ENCODE results near the gene TMEM245. TPM values are rescaled to one million over a fixed set of nuclear protein-coding genes. Genes with fewer than 3 reads are reported as not detected.
"Not testable (repeated sequence)": the region's sequence is repeated elsewhere in the genome, so short reads cannot be mapped to it uniquely, and the experiment has no call there.

The TMEM245 gene
- total and polyA plus RNA-seq, 7 donors, result 1.8 to 105 (median 90.7) TPM

DNA sequence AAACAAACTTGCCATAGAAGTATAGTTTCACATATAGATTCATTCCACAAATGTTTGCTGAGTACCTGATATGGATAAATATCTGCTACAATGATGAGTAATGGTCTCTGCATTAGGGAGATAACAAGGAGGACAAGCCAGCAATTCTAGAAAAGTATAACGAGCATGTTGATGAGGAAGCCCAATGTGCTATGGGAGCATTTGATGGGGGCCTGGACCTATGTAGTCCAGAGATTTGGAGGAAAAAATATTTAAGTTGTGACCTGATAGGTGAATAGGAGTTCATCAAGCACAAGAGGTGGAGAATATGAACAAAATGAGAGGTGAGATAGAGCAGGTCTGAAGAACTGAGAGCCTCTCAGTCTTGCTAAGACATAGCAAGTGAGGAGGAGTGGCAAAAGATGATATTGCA is 14.4 kb upstream of the TMEM245 start:
- TF ChIP-seq POLR2A (IDR thresholded peaks at IDR 0.05), result no peak
- no peak for TF ChIP-seq EP300 (IDR thresholded peaks at IDR 0.05)
- no peak for TF ChIP-seq POLR2AphosphoS5 (IDR thresholded peaks at IDR 0.05)
- TF ChIP-seq, protein P1, sequence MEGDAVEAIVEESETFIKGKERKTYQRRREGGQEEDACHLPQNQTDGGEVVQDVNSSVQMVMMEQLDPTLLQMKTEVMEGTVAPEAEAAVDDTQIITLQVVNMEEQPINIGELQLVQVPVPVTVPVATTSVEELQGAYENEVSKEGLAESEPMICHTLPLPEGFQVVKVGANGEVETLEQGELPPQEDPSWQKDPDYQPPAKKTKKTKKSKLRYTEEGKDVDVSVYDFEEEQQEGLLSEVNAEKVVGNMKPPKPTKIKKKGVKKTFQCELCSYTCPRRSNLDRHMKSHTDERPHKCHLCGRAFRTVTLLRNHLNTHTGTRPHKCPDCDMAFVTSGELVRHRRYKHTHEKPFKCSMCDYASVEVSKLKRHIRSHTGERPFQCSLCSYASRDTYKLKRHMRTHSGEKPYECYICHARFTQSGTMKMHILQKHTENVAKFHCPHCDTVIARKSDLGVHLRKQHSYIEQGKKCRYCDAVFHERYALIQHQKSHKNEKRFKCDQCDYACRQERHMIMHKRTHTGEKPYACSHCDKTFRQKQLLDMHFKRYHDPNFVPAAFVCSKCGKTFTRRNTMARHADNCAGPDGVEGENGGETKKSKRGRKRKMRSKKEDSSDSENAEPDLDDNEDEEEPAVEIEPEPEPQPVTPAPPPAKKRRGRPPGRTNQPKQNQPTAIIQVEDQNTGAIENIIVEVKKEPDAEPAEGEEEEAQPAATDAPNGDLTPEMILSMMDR (IDR thresholded peaks at IDR 0.05), result no peak
- 84 to 96% methylated on average over 1 of the region's 1 CpG for WGBS, 2 donors
- H3K9me3 ChIP-seq, result no peaks in the 10 kb centered on the region
- intact Hi-C loops (cut with DNase I), result no loop called here
- H3K36me3 ChIP-seq, result no peaks in the 10 kb centered on the region
- DNase-seq, result no peak
- no peaks in the 10 kb centered on the region for H3K4me1 ChIP-seq
- no peak overlapping the region for H3K27ac ChIP-seq
- no peak overlapping the region for H3K4me3 ChIP-seq
- H3K27me3 ChIP-seq, result no peaks in the 10 kb centered on the region

DNA sequence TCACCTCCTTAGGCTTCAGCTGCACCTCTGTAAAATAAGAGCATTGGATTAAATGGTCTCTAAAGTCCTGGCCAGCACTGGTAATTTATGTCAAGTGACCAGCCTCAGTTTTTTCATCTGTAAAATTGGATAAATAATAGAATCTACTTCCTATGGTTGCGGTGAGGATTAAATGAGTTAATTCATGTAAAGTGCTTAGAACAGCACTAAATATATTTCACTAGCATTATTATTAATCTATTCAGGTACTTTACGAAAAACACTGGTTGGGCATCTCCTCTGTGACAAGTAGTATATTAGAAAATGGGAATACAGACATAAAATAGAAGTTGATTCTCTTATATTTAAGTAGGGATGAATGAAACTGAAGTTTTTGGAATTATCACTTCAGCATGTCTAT is 13.8 kb upstream of the TMEM245 start:
- no peak for DNase-seq
- no peak overlapping the region for H3K4me3 ChIP-seq
- no peaks in the 10 kb centered on the region for H3K4me1 ChIP-seq
- no peaks in the 10 kb centered on the region for H3K27me3 ChIP-seq
- intact Hi-C loops (cut with DNase I), result no loop called here
- TF ChIP-seq POLR2A (IDR thresholded peaks at IDR 0.05) (no peak), EP300 (IDR thresholded peaks at IDR 0.05) (no peak), POLR2AphosphoS5 (IDR thresholded peaks at IDR 0.05) (no peak)
- TF ChIP-seq, protein P1 (IDR thresholded peaks at IDR 0.05), result no peak
- H3K36me3 ChIP-seq, result no peaks in the 10 kb centered on the region
- 98 to 99% methylated on average over 2 of the region's 2 CpGs for WGBS, 2 donors
- H3K9me3 ChIP-seq, result no peaks in the 10 kb centered on the region
- no peak overlapping the region for H3K27ac ChIP-seq

DNA sequence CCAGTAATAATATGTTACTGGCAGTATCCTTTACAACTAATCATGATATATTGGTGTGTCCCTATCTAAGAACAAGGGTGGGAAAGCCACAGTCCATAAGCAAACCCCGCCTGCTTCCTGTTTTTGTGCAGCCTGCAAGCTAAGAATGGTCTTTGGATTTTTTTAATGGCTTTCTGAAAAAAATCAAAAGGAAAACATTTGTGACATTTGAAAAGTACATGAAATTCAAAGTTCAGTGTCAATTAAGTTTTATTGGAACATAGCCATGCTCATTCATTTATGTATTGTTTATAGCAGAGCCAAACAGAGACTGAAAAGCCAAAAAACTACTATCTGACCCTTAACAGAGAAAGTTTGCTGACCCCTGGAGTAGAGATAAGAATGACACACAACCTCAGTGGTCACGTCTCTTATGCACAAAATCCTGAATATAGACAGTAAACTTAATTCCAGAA is 12.8 kb upstream of the TMEM245 start:
- Histone ChIP-seq H3K4me3 (no peak overlapping the region), H3K4me1 (no peaks in the 10 kb centered on the region), H3K36me3 (no peaks in the 10 kb centered on the region), H3K27me3 (no peaks in the 10 kb centered on the region), H3K27ac (no peak overlapping the region), H3K9me3 (no peaks in the 10 kb centered on the region)
- no peak for DNase-seq
- WGBS, 2 donors, result 22 to 35% methylated on average over 2 of the region's 2 CpGs
- intact Hi-C loops (cut with DNase I), result no loop called here
- no peak for TF ChIP-seq EP300 (IDR thresholded peaks at IDR 0.05)
- TF ChIP-seq, protein P1 (IDR thresholded peaks at IDR 0.05), result no peak
- TF ChIP-seq POLR2AphosphoS5 (IDR thresholded peaks at IDR 0.05), result no peak
- no peak for TF ChIP-seq POLR2A (IDR thresholded peaks at IDR 0.05)

DNA sequence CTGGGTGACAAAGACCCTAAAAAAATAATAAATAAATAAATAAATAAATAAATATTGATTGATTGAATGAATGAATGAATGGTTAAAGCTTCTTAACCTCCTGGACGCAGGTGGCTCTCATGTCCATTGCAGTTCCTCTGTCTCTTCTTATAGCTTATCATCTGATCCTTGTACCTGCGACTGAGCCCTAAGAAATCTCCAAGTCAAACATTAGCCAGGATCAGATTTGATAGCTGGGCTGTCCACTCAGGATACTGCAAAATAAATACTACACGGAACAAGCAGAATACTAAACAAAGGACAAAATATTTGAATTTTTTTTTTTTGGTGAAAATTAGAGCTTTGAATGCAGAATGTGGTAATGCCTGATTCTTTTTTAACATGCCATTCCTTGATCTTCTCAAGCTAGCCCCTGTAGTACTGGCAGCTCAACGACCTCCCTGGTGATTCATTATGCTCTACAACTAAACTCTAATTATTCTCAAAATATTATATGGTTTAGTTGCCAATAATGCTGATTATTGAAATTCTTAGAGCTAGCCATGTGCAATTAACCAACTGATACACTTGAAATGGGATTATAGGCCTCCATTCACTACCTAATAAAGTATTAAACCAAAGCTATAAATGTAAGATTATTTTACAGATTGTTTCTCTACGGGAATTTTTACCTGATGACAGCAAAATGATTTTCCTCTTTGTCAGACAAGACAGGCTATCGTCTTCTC is 9.9 kb upstream of the TMEM245 start:
- Histone ChIP-seq H3K4me1 (no peaks in the 10 kb centered on the region), H3K4me3 (no peak overlapping the region), H3K27me3 (no peaks in the 10 kb centered on the region), H3K36me3 (no peaks in the 10 kb centered on the region), H3K9me3 (no peaks in the 10 kb centered on the region), H3K27ac (no peak overlapping the region)
- intact Hi-C loops (cut with DNase I), result loop anchor here (10.0 kb wide), 1 partner anchor 195 kb away; the partner anchor contains the start of gene EPB41L4B
- 37 to 73% methylated on average over 6 of the region's 6 CpGs for whole genome bisulfite sequencing, 2 donors
- TF ChIP-seq POLR2AphosphoS5 (IDR thresholded peaks at IDR 0.05), result no peak
- no peak for TF ChIP-seq EP300 (IDR thresholded peaks at IDR 0.05)
- TF ChIP-seq POLR2A (IDR thresholded peaks at IDR 0.05), result no peak
- TF ChIP-seq, protein P1 (IDR thresholded peaks at IDR 0.05), result no peak
- no peak for DNase-seq

DNA sequence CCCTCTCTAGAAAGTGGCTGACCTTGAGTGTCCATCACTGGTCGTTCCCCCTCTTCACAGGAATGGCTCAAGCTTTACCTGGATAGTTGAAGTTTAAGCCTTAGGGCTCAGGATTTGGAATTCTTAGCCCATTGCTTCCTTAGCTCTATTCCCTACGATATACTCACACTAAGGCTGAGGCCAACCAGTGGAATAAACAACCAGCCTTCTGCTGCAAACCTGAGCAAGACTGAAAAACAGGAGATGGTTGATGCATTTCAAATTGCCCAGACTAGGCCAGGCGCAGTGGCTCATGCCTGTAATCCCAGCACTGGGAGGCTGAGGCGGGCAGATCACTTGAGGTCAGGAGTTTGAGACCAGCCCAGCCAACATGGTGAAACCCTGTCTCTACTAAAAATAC is 6.9 kb upstream of the TMEM245 start:
- whole genome bisulfite sequencing, 2 donors, result 84 to 86% methylated on average over 4 of the region's 4 CpGs
- H3K27ac ChIP-seq, H3K9me3 ChIP-seq, DNase-seq, H3K36me3 ChIP-seq, H3K27me3 ChIP-seq, H3K4me1 ChIP-seq, H3K4me3 ChIP-seq: not testable (repeated sequence)
- intact Hi-C loops (cut with DNase I), result loop anchor here (10.0 kb wide), 1 partner anchor 198 kb away; the partner anchor contains the start of gene EPB41L4B

Measured in sigmoid colon (tissue), 7 donors.